ENCODE measurements around the gene ATG7. TPM values are rescaled to one million over a fixed set of nuclear protein-coding genes. Genes with fewer than 3 reads are reported as not detected.
"Not testable (repeated sequence)": the region's sequence is repeated elsewhere in the genome, so short reads cannot be mapped to it uniquely, and the experiment has no call there.

ATG7 gene
- total RNA-seq, 1 donor from 2014 or later, result 55.0 TPM

- Histone ChIP-seq H3K4me3 (no peak overlapping the region), H3K4me1 (peaks cover 10% of the 10 kb centered on the region), H3K9me3 (no peaks in the 10 kb centered on the region), H3K27ac (no peak overlapping the region), H3K27me3 (no peaks in the 10 kb centered on the region), H3K36me3 (no peaks in the 10 kb centered on the region)
- intact Hi-C loops (cut with DNase I), result no loop called here
- DNase-seq (ENCODE audit: extremely low spot score in 2 of 2), result no peak
- TF ChIP-seq POLR2AphosphoS5 (IDR thresholded peaks at IDR 0.05; ENCODE audit: insufficient read depth in 1 of 2, low read depth in 1 of 2) (no peak), POLR2A (IDR thresholded peaks at IDR 0.05) (no peak), CTCF (IDR thresholded peaks at IDR 0.05) (no peak)
These were observed 222.1 kb downstream of the ATG7 start for GRCh38 chr3:11494131-11494916.

GRCh38 chr3:11495948-11496557, 223.9 kb downstream of the ATG7 start:
- Histone ChIP-seq H3K9me3 (no peaks in the 10 kb centered on the region), H3K27me3 (no peaks in the 10 kb centered on the region), H3K4me3 (no peak overlapping the region), H3K4me1 (peaks cover 10% of the 10 kb centered on the region), H3K36me3 (no peaks in the 10 kb centered on the region), H3K27ac (no peak overlapping the region)
- intact Hi-C loops (cut with DNase I), result no loop called here
- DNase-seq (ENCODE audit: extremely low spot score in 2 of 2), result no peak
- TF ChIP-seq CTCF (IDR thresholded peaks at IDR 0.05) (no peak), POLR2AphosphoS5 (IDR thresholded peaks at IDR 0.05; ENCODE audit: insufficient read depth in 1 of 2, low read depth in 1 of 2) (peak in 1 of 2 donors; percentile 74)

- no peaks in the 10 kb centered on the region for H3K9me3 ChIP-seq
- no peak overlapping the region for H3K27ac ChIP-seq
- peaks cover 10% of the 10 kb centered on the region for H3K4me1 ChIP-seq
- no peak overlapping the region for H3K4me3 ChIP-seq
- intact Hi-C loops (cut with DNase I), result no loop called here
- no peaks in the 10 kb centered on the region for H3K27me3 ChIP-seq
- no peak for DNase-seq (ENCODE audit: extremely low spot score in 2 of 2)
- no peaks in the 10 kb centered on the region for H3K36me3 ChIP-seq
- TF ChIP-seq CTCF (IDR thresholded peaks at IDR 0.05), result no peak
- no peak for TF ChIP-seq POLR2AphosphoS5 (IDR thresholded peaks at IDR 0.05; ENCODE audit: insufficient read depth in 1 of 2, low read depth in 1 of 2)
- no peak for TF ChIP-seq POLR2A (IDR thresholded peaks at IDR 0.05)
These were observed 226.0 kb downstream of the ATG7 start for GRCh38 chr3:11498177-11498576.

GRCh38 chr3:11498646-11499045, 226.4 kb downstream of the ATG7 start:
- intact Hi-C loops (cut with DNase I), result no loop called here
- no peak for DNase-seq (ENCODE audit: extremely low spot score in 2 of 2)
- H3K4me3 ChIP-seq, result no peak overlapping the region
- H3K36me3 ChIP-seq, result no peaks in the 10 kb centered on the region
- H3K27ac ChIP-seq, result no peak overlapping the region
- H3K27me3 ChIP-seq, result no peaks in the 10 kb centered on the region
- TF ChIP-seq POLR2A (IDR thresholded peaks at IDR 0.05), result no peak
- no peak for TF ChIP-seq CTCF (IDR thresholded peaks at IDR 0.05)
- TF ChIP-seq POLR2AphosphoS5 (IDR thresholded peaks at IDR 0.05; ENCODE audit: insufficient read depth in 1 of 2, low read depth in 1 of 2), result no peak
- H3K9me3 ChIP-seq, result no peaks in the 10 kb centered on the region
- H3K4me1 ChIP-seq, result peaks cover 10% of the 10 kb centered on the region

- Histone ChIP-seq H3K27ac (no peak overlapping the region), H3K4me1 (peaks cover 10% of the 10 kb centered on the region), H3K36me3 (no peaks in the 10 kb centered on the region), H3K9me3 (no peaks in the 10 kb centered on the region), H3K27me3 (no peaks in the 10 kb centered on the region), H3K4me3 (no peak overlapping the region)
- intact Hi-C loops (cut with DNase I), result no loop called here
- no peak for DNase-seq (ENCODE audit: extremely low spot score in 2 of 2)
- TF ChIP-seq POLR2AphosphoS5 (IDR thresholded peaks at IDR 0.05; ENCODE audit: insufficient read depth in 1 of 2, low read depth in 1 of 2) (no peak), CTCF (IDR thresholded peaks at IDR 0.05) (no peak), POLR2A (IDR thresholded peaks at IDR 0.05) (no peak)
These were observed 226.9 kb downstream of the ATG7 start for GRCh38 chr3:11499144-11499543.

- peaks cover 12% of the 10 kb centered on the region for H3K4me1 ChIP-seq
- DNase-seq (ENCODE audit: extremely low spot score in 2 of 2); H3K36me3 ChIP-seq; intact Hi-C loops (cut with DNase I); H3K4me3 ChIP-seq; H3K9me3 ChIP-seq; H3K27ac ChIP-seq; H3K27me3 ChIP-seq: not testable (repeated sequence)
These were observed 230.2 kb downstream of the ATG7 start for GRCh38 chr3:11502413-11502812.

Data from vagina (tissue), 2 donors.